ENCODE data around the gene AVPR1A.

Gene AVPR1A

GRCh38 chr12:63155375-63155774 is 4.4 kb upstream of the AVPR1A start:
- DNase-seq (ENCODE audit: extremely low spot score) = no peak
- TF ChIP-seq, protein P1, sequence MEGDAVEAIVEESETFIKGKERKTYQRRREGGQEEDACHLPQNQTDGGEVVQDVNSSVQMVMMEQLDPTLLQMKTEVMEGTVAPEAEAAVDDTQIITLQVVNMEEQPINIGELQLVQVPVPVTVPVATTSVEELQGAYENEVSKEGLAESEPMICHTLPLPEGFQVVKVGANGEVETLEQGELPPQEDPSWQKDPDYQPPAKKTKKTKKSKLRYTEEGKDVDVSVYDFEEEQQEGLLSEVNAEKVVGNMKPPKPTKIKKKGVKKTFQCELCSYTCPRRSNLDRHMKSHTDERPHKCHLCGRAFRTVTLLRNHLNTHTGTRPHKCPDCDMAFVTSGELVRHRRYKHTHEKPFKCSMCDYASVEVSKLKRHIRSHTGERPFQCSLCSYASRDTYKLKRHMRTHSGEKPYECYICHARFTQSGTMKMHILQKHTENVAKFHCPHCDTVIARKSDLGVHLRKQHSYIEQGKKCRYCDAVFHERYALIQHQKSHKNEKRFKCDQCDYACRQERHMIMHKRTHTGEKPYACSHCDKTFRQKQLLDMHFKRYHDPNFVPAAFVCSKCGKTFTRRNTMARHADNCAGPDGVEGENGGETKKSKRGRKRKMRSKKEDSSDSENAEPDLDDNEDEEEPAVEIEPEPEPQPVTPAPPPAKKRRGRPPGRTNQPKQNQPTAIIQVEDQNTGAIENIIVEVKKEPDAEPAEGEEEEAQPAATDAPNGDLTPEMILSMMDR (IDR thresholded peaks at IDR 0.05; ENCODE audit: control extremely low read depth, extremely low read depth, low read depth, missing control alignments) = no peak
- POLR2A ChIA-PET = no interaction called here
- CTCF ChIA-PET = no interaction called here

DNA sequence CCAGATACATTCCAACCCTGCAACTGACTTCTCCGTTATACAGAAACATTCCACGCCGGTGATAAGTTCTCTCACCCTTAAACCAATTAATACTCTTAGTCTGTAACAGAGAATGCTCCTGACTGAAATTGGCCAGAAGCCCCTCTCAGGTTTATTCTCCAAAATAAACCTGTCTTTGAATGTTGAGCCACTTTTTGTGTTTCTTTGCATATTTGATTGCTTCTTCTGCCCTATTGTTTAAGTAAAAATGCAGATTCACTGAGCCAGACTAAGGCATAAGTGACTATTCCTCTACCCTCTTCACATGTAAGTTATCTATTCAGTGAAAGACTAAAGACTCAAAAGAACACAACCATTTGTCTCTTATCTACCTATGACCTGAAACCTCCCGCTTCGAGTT is 3.6 kb upstream of the AVPR1A start:
- CTCF ChIA-PET = no interaction called here
- DNase-seq (ENCODE audit: extremely low spot score) = no peak
- POLR2A ChIA-PET = no interaction called here
- TF ChIP-seq, protein P1 (IDR thresholded peaks at IDR 0.05; ENCODE audit: control extremely low read depth, extremely low read depth, low read depth, missing control alignments) = no peak

- TF ChIP-seq, protein P1 (IDR thresholded peaks at IDR 0.05; ENCODE audit: control extremely low read depth, extremely low read depth, low read depth, missing control alignments) = no peak
- POLR2A ChIA-PET = no interaction called here
- CTCF ChIA-PET = interaction anchor here (0.7 to 1.8 kb wide), 11 partner anchors 8 to 650 kb away, joined by 3 to 13 read pairs (median 3); no protein-coding TSS in a partner anchor
- no peak for DNase-seq (ENCODE audit: extremely low spot score)
Measured at GRCh38 chr12:63152321-63152700, 1.3 kb upstream of the AVPR1A start.

GRCh38 chr12:63151623-63152320 is 771 bp upstream of the AVPR1A start:
- POLR2A ChIA-PET = no interaction called here
- DNase-seq (ENCODE audit: extremely low spot score) = peak; percentile 48
- CTCF ChIA-PET = interaction anchor here (0.7 to 1.8 kb wide), 13 partner anchors 9 to 651 kb away, joined by 3 to 13 read pairs (median 3); no protein-coding TSS in a partner anchor
- TF ChIP-seq, protein P1 (IDR thresholded peaks at IDR 0.05; ENCODE audit: control extremely low read depth, extremely low read depth, low read depth, missing control alignments) = peak; percentile 62

- CTCF ChIA-PET = no interaction called here
- POLR2A ChIA-PET = no interaction called here
- TF ChIP-seq, protein P1 (IDR thresholded peaks at IDR 0.05; ENCODE audit: control extremely low read depth, extremely low read depth, low read depth, missing control alignments) = no peak
- DNase-seq (ENCODE audit: extremely low spot score) = peak; percentile 4
Measured at GRCh38 chr12:63149909-63150712, 890 bp downstream of the AVPR1A start.

GRCh38 chr12:63144556-63144955 is 6.4 kb downstream of the AVPR1A start:
- ChIA-PET POLR2A (no interaction called here), CTCF (no interaction called here)
- TF ChIP-seq, protein P1 (IDR thresholded peaks at IDR 0.05; ENCODE audit: control extremely low read depth, extremely low read depth, low read depth, missing control alignments) = no peak
- no peak for DNase-seq (ENCODE audit: extremely low spot score)

Data from GM10248 (cell line).